ENCODE measurements around the gene MICAL1.
"Not testable (repeated sequence)": the region's sequence is repeated elsewhere in the genome, so short reads cannot be mapped to it uniquely, and the experiment has no call there.

MICAL1 gene

GRCh38 chr6:109469591-109470189 lies 14.1 kb upstream of the MICAL1 start:
- no peaks in the 10 kb centered on the region for H3K9me3 ChIP-seq
- no peak overlapping the region for H3K27ac ChIP-seq
- intact Hi-C loops (cut with DNase I; ENCODE audit: low total_unique reads) = no loop called here
- H3K27me3 ChIP-seq = no peaks in the 10 kb centered on the region
- H3K4me3 ChIP-seq = no peak overlapping the region
- TF ChIP-seq CTCF (IDR thresholded peaks at IDR 0.05) = no peak
- peaks cover 54 to 96% (median 95%) of the 10 kb centered on the region in 3 donors for H3K36me3 ChIP-seq
- no peaks in the 10 kb centered on the region for H3K4me1 ChIP-seq
- DNase-seq = no peak

- H3K4me3 ChIP-seq = no peak overlapping the region
- H3K27me3 ChIP-seq = no peaks in the 10 kb centered on the region
- H3K9me3 ChIP-seq = no peaks in the 10 kb centered on the region
- no peaks in the 10 kb centered on the region for H3K4me1 ChIP-seq
- H3K36me3 ChIP-seq = peaks cover 52 to 94% (median 84%) of the 10 kb centered on the region in 3 donors
- H3K27ac ChIP-seq = no peak overlapping the region
- intact Hi-C loops (cut with DNase I; ENCODE audit: low total_unique reads) = no loop called here
- no peak for DNase-seq
- no peak for TF ChIP-seq CTCF (IDR thresholded peaks at IDR 0.05)
Observed at GRCh38 chr6:109467696-109468095, 12.1 kb upstream of the MICAL1 start.

- Histone ChIP-seq H3K9me3 (no peaks in the 10 kb centered on the region), H3K4me1 (no peaks in the 10 kb centered on the region), H3K27me3 (no peaks in the 10 kb centered on the region), H3K27ac (no peak overlapping the region), H3K36me3 (peaks cover 52 to 93% (median 78%) of the 10 kb centered on the region in 3 donors), H3K4me3 (no peak overlapping the region)
- intact Hi-C loops (cut with DNase I; ENCODE audit: low total_unique reads) = no loop called here
- TF ChIP-seq CTCF (IDR thresholded peaks at IDR 0.05) = no peak
- DNase-seq = no peak
Observed at GRCh38 chr6:109466212-109466923, 10.8 kb upstream of the MICAL1 start.

- no peak for DNase-seq
- no peaks in the 10 kb centered on the region for H3K4me1 ChIP-seq
- no peak overlapping the region for H3K27ac ChIP-seq
- no peaks in the 10 kb centered on the region for H3K27me3 ChIP-seq
- H3K36me3 ChIP-seq = peaks cover 52 to 93% (median 76%) of the 10 kb centered on the region in 3 donors
- intact Hi-C loops (cut with DNase I; ENCODE audit: low total_unique reads) = no loop called here
- H3K4me3 ChIP-seq = no peak overlapping the region
- TF ChIP-seq CTCF (IDR thresholded peaks at IDR 0.05) = no peak
- H3K9me3 ChIP-seq = no peaks in the 10 kb centered on the region
Observed at GRCh38 chr6:109465772-109466171, 10.2 kb upstream of the MICAL1 start.

GRCh38 chr6:109461733-109462526 lies 6.4 kb upstream of the MICAL1 start:
- DNase-seq = no peak
- no peaks in the 10 kb centered on the region for H3K9me3 ChIP-seq
- intact Hi-C loops (cut with DNase I; ENCODE audit: low total_unique reads) = no loop called here
- TF ChIP-seq CTCF (IDR thresholded peaks at IDR 0.05) = no peak
- no peak overlapping the region for H3K4me3 ChIP-seq
- no peak overlapping the region for H3K27ac ChIP-seq
- peaks cover 0 to 3% (median under 1%) of the 10 kb centered on the region in 4 donors for H3K4me1 ChIP-seq
- H3K36me3 ChIP-seq = peaks cover 39 to 57% (median 41%) of the 10 kb centered on the region in 3 donors
- no peaks in the 10 kb centered on the region for H3K27me3 ChIP-seq

- intact Hi-C loops (cut with DNase I; ENCODE audit: low total_unique reads) = not testable (repeated sequence)
Observed at GRCh38 chr6:109461205-109461604, 5.6 kb upstream of the MICAL1 start.

More at GRCh38 chr6:109461205-109461604, 5.6 kb upstream of the MICAL1 start:
- not testable (repeated sequence) for H3K4me1 ChIP-seq, H3K27me3 ChIP-seq, DNase-seq, H3K27ac ChIP-seq, H3K9me3 ChIP-seq, H3K4me3 ChIP-seq
- H3K36me3 ChIP-seq = peaks cover 32 to 50% (median 35%) of the 10 kb centered on the region in 3 donors

Measured in tibial artery (tissue), 4 donors.